Measurements from ENCODE around the gene FMN1.

- no peak for TF ChIP-seq EP300 (IDR thresholded peaks at IDR 0.05)
- TF ChIP-seq CTCF (IDR thresholded peaks at IDR 0.05): peak in 1 of 4 experiments; percentile 14
- TF ChIP-seq POLR2AphosphoS5 (IDR thresholded peaks at IDR 0.05): no peak
These were observed 310.4 kb downstream of the FMN1 start for GRCh38 chr15:32884146-32884545.
